Retinal pigment epithelial cell (primary cell): ENCODE data around the gene RXRA.

Source experiments
- DNase-seq: peaks from one replicate; pipeline ENCODE4 v3.0.0-alpha.2; 2010; ENCODE audit warnings: low read depth
- H3K4me3 ChIP-seq: 2 replicates; pipeline ENCODE4 v1.5.1; 2011; ENCODE audit warnings: mild to moderate bottlenecking, low read length, control low read depth, moderate library complexity
- CTCF ChIP-seq: conservative IDR thresholded peaks from 2 replicates; pipeline ENCODE4 v1.5.1; 2011; ENCODE audit warnings: low read depth, low read length, control low read depth, inconsistent platforms

The RXRA gene

GRCh38 chr9:134453776-134454475 lies 127.7 kb downstream of the RXRA start:
- TF ChIP-seq CTCF, result no peak
- DNase-seq, result no peak
- no peak overlapping the region for H3K4me3 ChIP-seq

GRCh38 chr9:134454476-134454857 lies 128.2 kb downstream of the RXRA start:
- no peak for TF ChIP-seq CTCF
- no peak overlapping the region for H3K4me3 ChIP-seq
- no peak for DNase-seq

- TF ChIP-seq CTCF, result no peak
- no peak overlapping the region for H3K4me3 ChIP-seq
- no peak for DNase-seq
Measured at GRCh38 chr9:134455021-134455471, 128.8 kb downstream of the RXRA start.

- TF ChIP-seq CTCF, result no peak
- no peak for DNase-seq
- no peak overlapping the region for H3K4me3 ChIP-seq
Measured at GRCh38 chr9:134455537-134455933, 129.3 kb downstream of the RXRA start.

- no peak for TF ChIP-seq CTCF
- no peak for DNase-seq
- no peak overlapping the region for H3K4me3 ChIP-seq
Measured at GRCh38 chr9:134455934-134456755, 129.9 kb downstream of the RXRA start.

GRCh38 chr9:134456756-134457305 lies 130.6 kb downstream of the RXRA start:
- DNase-seq, result no peak
- no peak for TF ChIP-seq CTCF
- H3K4me3 ChIP-seq, result no peak overlapping the region
